ENCODE data around the gene TBC1D32.
"Not testable (repeated sequence)": the region's sequence is repeated elsewhere in the genome, so short reads cannot be mapped to it uniquely, and the experiment has no call there.

TBC1D32 gene

GRCh38 chr6:121334299-121335086 lies at the start of gene TBC1D32:
Gene TBC1D32, minus strand, starts transcription at chr6:121334480. Its CDS starts 50 bp downstream, at chr6:121334430.
- Histone ChIP-seq H3K36me3 (ENCODE audit: control insufficient read depth, insufficient read depth, low read length) (no peaks in the 10 kb centered on the region), H3K9ac (ENCODE audit: low read depth, low read length) (peak within 1 kb of the TSS; percentile 77), H3K9me3 (ENCODE audit: control insufficient read depth, insufficient read depth, low read length) (no peaks in the 10 kb centered on the region), H3K4me3 (ENCODE audit: low read depth, low read length) (peak within 1 kb of the TSS; percentile 83), H3K4me1 (ENCODE audit: control insufficient read depth, insufficient read depth, low read length) (peaks cover 6% of the 10 kb centered on the region; the same call in 1 of the 2 replicates), H3K27ac (ENCODE audit: low read depth, low read length) (peak within 1 kb of the TSS; percentile 79), H3K27me3 (ENCODE audit: control insufficient read depth, insufficient read depth, low read length) (no peaks in the 10 kb centered on the region)

- Histone ChIP-seq H3K4me1 (ENCODE audit: control insufficient read depth, insufficient read depth, low read length) (no peaks in the 10 kb centered on the region), H3K4me3 (ENCODE audit: low read depth, low read length) (no peak overlapping the region), H3K27ac (ENCODE audit: low read depth, low read length) (no peak overlapping the region), H3K27me3 (ENCODE audit: control insufficient read depth, insufficient read depth, low read length) (no peaks in the 10 kb centered on the region), H3K36me3 (ENCODE audit: control insufficient read depth, insufficient read depth, low read length) (no peaks in the 10 kb centered on the region), H3K9me3 (ENCODE audit: control insufficient read depth, insufficient read depth, low read length) (no peaks in the 10 kb centered on the region), H3K9ac (ENCODE audit: low read depth, low read length) (no peak overlapping the region)
Measured at GRCh38 chr6:121383478-121383877, 49.2 kb upstream of the TBC1D32 start.

GRCh38 chr6:121382467-121383121 lies 48.3 kb upstream of the TBC1D32 start:
- Histone ChIP-seq H3K9me3 (ENCODE audit: control insufficient read depth, insufficient read depth, low read length) (no peaks in the 10 kb centered on the region), H3K36me3 (ENCODE audit: control insufficient read depth, insufficient read depth, low read length) (no peaks in the 10 kb centered on the region), H3K4me1 (ENCODE audit: control insufficient read depth, insufficient read depth, low read length) (no peaks in the 10 kb centered on the region), H3K27ac (ENCODE audit: low read depth, low read length) (no peak overlapping the region), H3K4me3 (ENCODE audit: low read depth, low read length) (no peak overlapping the region), H3K9ac (ENCODE audit: low read depth, low read length) (no peak overlapping the region), H3K27me3 (ENCODE audit: control insufficient read depth, insufficient read depth, low read length) (no peaks in the 10 kb centered on the region)

GRCh38 chr6:121376411-121376810 lies 42.1 kb upstream of the TBC1D32 start:
- Histone ChIP-seq H3K9me3 (ENCODE audit: control insufficient read depth, insufficient read depth, low read length) (no peaks in the 10 kb centered on the region), H3K27ac (ENCODE audit: low read depth, low read length) (no peak overlapping the region), H3K27me3 (ENCODE audit: control insufficient read depth, insufficient read depth, low read length) (no peaks in the 10 kb centered on the region), H3K36me3 (ENCODE audit: control insufficient read depth, insufficient read depth, low read length) (no peaks in the 10 kb centered on the region), H3K4me3 (ENCODE audit: low read depth, low read length) (no peak overlapping the region), H3K4me1 (ENCODE audit: control insufficient read depth, insufficient read depth, low read length) (peaks cover 5% of the 10 kb centered on the region; the same call in 1 of the 2 replicates), H3K9ac (ENCODE audit: low read depth, low read length) (no peak overlapping the region)

- not testable (repeated sequence) for H3K9me3 ChIP-seq (ENCODE audit: control insufficient read depth, insufficient read depth, low read length); H3K27me3 ChIP-seq (ENCODE audit: control insufficient read depth, insufficient read depth, low read length); H3K27ac ChIP-seq (ENCODE audit: low read depth, low read length); H3K4me3 ChIP-seq (ENCODE audit: low read depth, low read length); H3K4me1 ChIP-seq (ENCODE audit: control insufficient read depth, insufficient read depth, low read length); H3K9ac ChIP-seq (ENCODE audit: low read depth, low read length); H3K36me3 ChIP-seq (ENCODE audit: control insufficient read depth, insufficient read depth, low read length)
Measured at GRCh38 chr6:121374219-121374618, 39.9 kb upstream of the TBC1D32 start.

GRCh38 chr6:121365536-121366521 lies 31.5 kb upstream of the TBC1D32 start:
- Histone ChIP-seq H3K4me1 (ENCODE audit: control insufficient read depth, insufficient read depth, low read length) (peaks cover 2% of the 10 kb centered on the region; the same call in 1 of the 2 replicates), H3K27me3 (ENCODE audit: control insufficient read depth, insufficient read depth, low read length) (no peaks in the 10 kb centered on the region), H3K27ac (ENCODE audit: low read depth, low read length) (no peak overlapping the region), H3K4me3 (ENCODE audit: low read depth, low read length) (no peak overlapping the region), H3K36me3 (ENCODE audit: control insufficient read depth, insufficient read depth, low read length) (no peaks in the 10 kb centered on the region), H3K9ac (ENCODE audit: low read depth, low read length) (no peak overlapping the region), H3K9me3 (ENCODE audit: control insufficient read depth, insufficient read depth, low read length) (no peaks in the 10 kb centered on the region)

- no peak overlapping the region for H3K4me3 ChIP-seq (ENCODE audit: low read depth, low read length)
- no peaks in the 10 kb centered on the region for H3K36me3 ChIP-seq (ENCODE audit: control insufficient read depth, insufficient read depth, low read length)
- no peak overlapping the region for H3K9ac ChIP-seq (ENCODE audit: low read depth, low read length)
- H3K9me3 ChIP-seq (ENCODE audit: control insufficient read depth, insufficient read depth, low read length): no peaks in the 10 kb centered on the region
- no peaks in the 10 kb centered on the region for H3K27me3 ChIP-seq (ENCODE audit: control insufficient read depth, insufficient read depth, low read length)
- peaks cover 7% of the 10 kb centered on the region; the same call in 1 of the 2 replicates for H3K4me1 ChIP-seq (ENCODE audit: control insufficient read depth, insufficient read depth, low read length)
- H3K27ac ChIP-seq (ENCODE audit: low read depth, low read length): no peak overlapping the region
Measured at GRCh38 chr6:121356575-121356974, 22.3 kb upstream of the TBC1D32 start.

GRCh38 chr6:121354764-121355163 lies 20.5 kb upstream of the TBC1D32 start:
- Histone ChIP-seq H3K9me3 (ENCODE audit: control insufficient read depth, insufficient read depth, low read length) (no peaks in the 10 kb centered on the region), H3K27ac (ENCODE audit: low read depth, low read length) (no peak overlapping the region), H3K9ac (ENCODE audit: low read depth, low read length) (no peak overlapping the region), H3K4me1 (ENCODE audit: control insufficient read depth, insufficient read depth, low read length) (peaks cover 7% of the 10 kb centered on the region; the same call in 1 of the 2 replicates), H3K27me3 (ENCODE audit: control insufficient read depth, insufficient read depth, low read length) (no peaks in the 10 kb centered on the region), H3K4me3 (ENCODE audit: low read depth, low read length) (no peak overlapping the region), H3K36me3 (ENCODE audit: control insufficient read depth, insufficient read depth, low read length) (no peaks in the 10 kb centered on the region)

- no peak overlapping the region for H3K4me3 ChIP-seq (ENCODE audit: low read depth, low read length)
- H3K36me3 ChIP-seq (ENCODE audit: control insufficient read depth, insufficient read depth, low read length): no peaks in the 10 kb centered on the region
- no peaks in the 10 kb centered on the region for H3K9me3 ChIP-seq (ENCODE audit: control insufficient read depth, insufficient read depth, low read length)
- H3K4me1 ChIP-seq (ENCODE audit: control insufficient read depth, insufficient read depth, low read length): peaks cover 7% of the 10 kb centered on the region; the same call in 1 of the 2 replicates
- no peaks in the 10 kb centered on the region for H3K27me3 ChIP-seq (ENCODE audit: control insufficient read depth, insufficient read depth, low read length)
- no peak overlapping the region for H3K27ac ChIP-seq (ENCODE audit: low read depth, low read length)
- H3K9ac ChIP-seq (ENCODE audit: low read depth, low read length): no peak overlapping the region
Measured at GRCh38 chr6:121352941-121353340, 18.7 kb upstream of the TBC1D32 start.

- no peaks in the 10 kb centered on the region for H3K36me3 ChIP-seq (ENCODE audit: control insufficient read depth, insufficient read depth, low read length)
- no peaks in the 10 kb centered on the region for H3K9me3 ChIP-seq (ENCODE audit: control insufficient read depth, insufficient read depth, low read length)
- peaks cover 7% of the 10 kb centered on the region; the same call in 1 of the 2 replicates for H3K4me1 ChIP-seq (ENCODE audit: control insufficient read depth, insufficient read depth, low read length)
- no peak overlapping the region for H3K4me3 ChIP-seq (ENCODE audit: low read depth, low read length)
- no peak overlapping the region for H3K9ac ChIP-seq (ENCODE audit: low read depth, low read length)
- H3K27me3 ChIP-seq (ENCODE audit: control insufficient read depth, insufficient read depth, low read length): no peaks in the 10 kb centered on the region
- H3K27ac ChIP-seq (ENCODE audit: low read depth, low read length): no peak overlapping the region
Measured at GRCh38 chr6:121351916-121352315, 17.6 kb upstream of the TBC1D32 start.
